ENCODE results near the gene CNR2.

Gene CNR2

DNA sequence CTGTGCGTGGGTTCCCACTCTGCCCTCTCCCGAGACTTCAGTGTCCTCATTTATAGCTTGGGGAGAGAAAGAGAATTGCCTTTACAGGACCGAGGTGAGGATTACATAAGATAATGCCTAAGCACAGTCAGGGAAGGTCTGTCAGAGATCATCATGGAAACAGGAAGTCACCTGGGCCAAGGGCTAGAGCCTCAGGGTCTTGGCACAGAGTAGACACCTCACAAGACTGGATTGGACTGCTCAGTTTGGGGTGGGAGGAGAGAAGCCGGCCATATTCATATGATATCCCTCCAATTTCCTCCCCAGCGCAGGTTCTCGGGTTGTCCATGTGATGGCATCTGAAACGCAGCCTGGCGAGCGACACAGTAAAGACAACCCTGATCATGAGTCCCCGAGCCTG is 3.8 kb downstream of the CNR2 start:
- Histone ChIP-seq H3K27ac (ENCODE audit: low read depth, low read length, poor library complexity, severe bottlenecking) (peak overlapping the region; percentile 98), H3K79me2 (ENCODE audit: insufficient read depth, low read length) (0 out of 2 replicates have a peak, but pooled peaks cover 3% of the 10 kb centered on the region), H3K27me3 (ENCODE audit: insufficient read depth, low read length) (no peaks in the 10 kb centered on the region), H2AFZ (ENCODE audit: low read length) (no peak overlapping the region), H3K4me2 (ENCODE audit: low read length) (peak overlapping the region; percentile 78), H3K4me1 (ENCODE audit: insufficient read depth, low read length, severe bottlenecking) (peaks cover 96% of the 10 kb centered on the region), H3K9me3 (ENCODE audit: low read length) (no peaks in the 10 kb centered on the region), H3F3A (ENCODE audit: insufficient read depth, low read length) (peaks cover 2% of the 10 kb centered on the region; the same call in 1 of the 2 replicates), H3K9ac (ENCODE audit: low read length) (peak overlapping the region; percentile 72), H4K20me1 (ENCODE audit: insufficient read depth, low read length) (no peaks in the 10 kb centered on the region), H3K9me2 (ENCODE audit: low read depth, low read length) (no peaks in the 10 kb centered on the region), H3K4me3 (ENCODE audit: low read depth, low read length, poor library complexity, severe bottlenecking) (peak overlapping the region; percentile 64), H3K36me3 (ENCODE audit: insufficient read depth, low read length) (peaks cover 9% of the 10 kb centered on the region; the same call in 1 of the 2 replicates)
- no peak for TF ChIP-seq EZH2 (IDR thresholded peaks at IDR 0.05; ENCODE audit: borderline replicate concordance, low read length)
- TF ChIP-seq CTCF (IDR thresholded peaks at IDR 0.05; ENCODE audit: low read length) = no peak

- 0 out of 2 replicates have a peak, but pooled peaks cover 3% of the 10 kb centered on the region for H3K79me2 ChIP-seq (ENCODE audit: insufficient read depth, low read length)
- TF ChIP-seq CTCF (IDR thresholded peaks at IDR 0.05; ENCODE audit: low read length) = no peak
- TF ChIP-seq EZH2 (IDR thresholded peaks at IDR 0.05; ENCODE audit: borderline replicate concordance, low read length) = no peak
Measured at GRCh38 chr1:23908453-23909341, 4.5 kb downstream of the CNR2 start.

DNA sequence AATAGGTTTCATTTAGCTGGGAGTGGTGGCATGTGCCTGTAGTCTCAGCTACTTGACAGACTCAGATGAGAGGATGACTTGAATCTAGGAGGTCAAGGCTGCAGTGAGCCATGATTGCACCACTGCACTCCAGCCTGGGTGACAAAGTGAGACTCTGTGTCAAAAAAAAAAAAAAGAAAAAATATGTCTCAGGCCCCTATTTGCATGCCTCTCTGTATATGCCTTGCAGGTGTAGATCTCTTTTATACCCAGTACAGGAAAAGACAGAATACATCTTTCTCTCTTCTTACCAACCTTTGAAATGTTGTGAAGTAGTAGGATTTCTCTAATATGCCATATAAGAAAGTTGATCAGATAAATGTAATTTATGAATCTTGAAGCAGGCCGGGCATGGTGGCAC is 6.4 kb downstream of the CNR2 start:
- H3K27ac ChIP-seq (ENCODE audit: low read depth, low read length, poor library complexity, severe bottlenecking) = peak overlapping the region; percentile 98
- peak overlapping the region; percentile 43 for H3K4me3 ChIP-seq (ENCODE audit: low read depth, low read length, poor library complexity, severe bottlenecking)
- H3K9ac ChIP-seq (ENCODE audit: low read length) = peak overlapping the region; percentile 72
- no peaks in the 10 kb centered on the region for H3K9me2 ChIP-seq (ENCODE audit: low read depth, low read length)
- TF ChIP-seq CTCF (IDR thresholded peaks at IDR 0.05; ENCODE audit: low read length) = no peak
- TF ChIP-seq EZH2 (IDR thresholded peaks at IDR 0.05; ENCODE audit: borderline replicate concordance, low read length) = no peak
- no peaks in the 10 kb centered on the region for H3K27me3 ChIP-seq (ENCODE audit: insufficient read depth, low read length)
- no peak overlapping the region for H2AFZ ChIP-seq (ENCODE audit: low read length)
- peaks cover 22% of the 10 kb centered on the region; the same call in 1 of the 2 replicates for H3K36me3 ChIP-seq (ENCODE audit: insufficient read depth, low read length)
- peak overlapping the region; percentile 78 for H3K4me2 ChIP-seq (ENCODE audit: low read length)
- H3F3A ChIP-seq (ENCODE audit: insufficient read depth, low read length) = no peaks in the 10 kb centered on the region
- peaks cover 82% of the 10 kb centered on the region for H3K4me1 ChIP-seq (ENCODE audit: insufficient read depth, low read length, severe bottlenecking)
- no peaks in the 10 kb centered on the region for H4K20me1 ChIP-seq (ENCODE audit: insufficient read depth, low read length)
- no peaks in the 10 kb centered on the region for H3K9me3 ChIP-seq (ENCODE audit: low read length)
- H3K79me2 ChIP-seq (ENCODE audit: insufficient read depth, low read length) = 0 out of 2 replicates have a peak, but pooled peaks cover 3% of the 10 kb centered on the region

More at GRCh38 chr1:23908453-23909341, 4.5 kb downstream of the CNR2 start:
- H2AFZ ChIP-seq (ENCODE audit: low read length) = no peak overlapping the region
- H3K4me1 ChIP-seq (ENCODE audit: insufficient read depth, low read length, severe bottlenecking) = peaks cover 98% of the 10 kb centered on the region
- H3K4me2 ChIP-seq (ENCODE audit: low read length) = peak overlapping the region; percentile 78
- no peaks in the 10 kb centered on the region for H3F3A ChIP-seq (ENCODE audit: insufficient read depth, low read length)
- peaks cover 9% of the 10 kb centered on the region; the same call in 1 of the 2 replicates for H3K36me3 ChIP-seq (ENCODE audit: insufficient read depth, low read length)
- H4K20me1 ChIP-seq (ENCODE audit: insufficient read depth, low read length) = no peaks in the 10 kb centered on the region
- no peaks in the 10 kb centered on the region for H3K27me3 ChIP-seq (ENCODE audit: insufficient read depth, low read length)
- no peaks in the 10 kb centered on the region for H3K9me2 ChIP-seq (ENCODE audit: low read depth, low read length)
- peak overlapping the region; percentile 98 for H3K27ac ChIP-seq (ENCODE audit: low read depth, low read length, poor library complexity, severe bottlenecking)
- no peaks in the 10 kb centered on the region for H3K9me3 ChIP-seq (ENCODE audit: low read length)
- peak overlapping the region; percentile 72 for H3K9ac ChIP-seq (ENCODE audit: low read length)
- peak overlapping the region; percentile 64 for H3K4me3 ChIP-seq (ENCODE audit: low read depth, low read length, poor library complexity, severe bottlenecking)
